ENCODE measurements around the gene F3.

GRCh38 chr1:94551449-94551848 lies 9.9 kb upstream of the F3 start:
- TF ChIP-seq CTCF (IDR thresholded peaks at IDR 0.05; ENCODE audit: poor library complexity) (no peak), EZH2 (IDR thresholded peaks at IDR 0.05; ENCODE audit: borderline replicate concordance) (no peak)
